Mucosa of descending colon (tissue), 3 donors: ENCODE data around the gene LRCH2. TPM values are rescaled to one million over a fixed set of nuclear protein-coding genes. Genes with fewer than 3 reads are reported as not detected.

Source experiments
- ATAC-seq: fragments of 200-7000 bp; cut with Tn5 transposase; one replicate; pipeline ENCODE4 v1.9.1; 2020; ENCODE audit warnings: mild to moderate bottlenecking, moderate library complexity
- DNase-seq, 3 donors: peaks; one replicate each; pipeline ENCODE4 v3.0.0-alpha.2; 2020
- H3K36me3 ChIP-seq: fragments of 200-600 bp; one replicate; pipeline ENCODE4 v1.8.0; 2021; ENCODE audit warnings: low read depth, mild to moderate bottlenecking
- H3K4me1 ChIP-seq: fragments of 200-600 bp; one replicate; pipeline ENCODE4 v1.8.0; 2021; ENCODE audit warnings: low read depth, mild to moderate bottlenecking
- H3K4me3 ChIP-seq: fragments of 200-600 bp; one replicate; pipeline ENCODE4 v1.8.0; 2021; ENCODE audit warnings: mild to moderate bottlenecking
- H3K9me3 ChIP-seq: fragments of 200-600 bp; one replicate; pipeline ENCODE4 v1.8.0; 2021; ENCODE audit warnings: mild to moderate bottlenecking
- CTCF ChIP-seq: fragments of 200-600 bp; IDR thresholded peaks from one replicate; pipeline ENCODE4 v1.8.0; 2022; ENCODE audit warnings: antibody characterized with exemption, mild to moderate bottlenecking
- intact Hi-C, 2 donors: fragments of 100-400 bp; cut with DNase I in 1 of 2; cut with micrococcal nuclease in 1 of 2; formaldehyde crosslinking; loops; one replicate each; pipeline versions ENCODE4 v1.11.0 to v1.11.1; 2022; cut with DNase I, micrococcal nuclease
- total RNA-seq, 3 donors: library from RNA; stranded (reverse); fragmentation: NEBNext Ultra II Directional in 2 of 3; extraction: Animal tissue kit (Norgen Biotek cat#: 25700) in 2 of 3; gene quantifications; one replicate each; pipeline versions ENCODE4 v1.2.1 to v1.2.4, GENCODE V29; 2021 to 2023
- donor health status: DM: no; HTN: no; CAD: no; lungs with moderate emphysema.
- donor health status: DM: no; HTN: no; CAD: no.
- donor health status: DM: no; HTN: yes; CAD: no.

Gene LRCH2
- total RNA-seq, 3 donors from 2014 or later = 0.43 to 13.2 (median 1.9) TPM

- Histone ChIP-seq H3K4me3 (no peak overlapping the region), H3K4me1 (no peaks in the 10 kb centered on the region), H3K36me3 (no peaks in the 10 kb centered on the region), H3K9me3 (no peaks in the 10 kb centered on the region)
- ATAC-seq = no peak
- intact Hi-C loops = no loop called here
- no peak for TF ChIP-seq CTCF
- DNase-seq = no peak
Measured at GRCh38 chrX:115089419-115089818, 144.5 kb downstream of the LRCH2 start.

GRCh38 chrX:115068896-115069295 lies 165.0 kb downstream of the LRCH2 start:
- H3K36me3 ChIP-seq = no peaks in the 10 kb centered on the region
- no peak for TF ChIP-seq CTCF
- intact Hi-C loops = no loop called here

GRCh38 chrX:115067812-115068211 lies 166.1 kb downstream of the LRCH2 start:
- no peak for ATAC-seq
- H3K4me1 ChIP-seq = no peaks in the 10 kb centered on the region
- H3K36me3 ChIP-seq = no peaks in the 10 kb centered on the region
- no peak overlapping the region for H3K4me3 ChIP-seq
- intact Hi-C loops = no loop called here
- no peak for DNase-seq
- no peak for TF ChIP-seq CTCF
- no peaks in the 10 kb centered on the region for H3K9me3 ChIP-seq

More at GRCh38 chrX:115068896-115069295, 165.0 kb downstream of the LRCH2 start:
- no peak overlapping the region for H3K4me3 ChIP-seq
- no peak for ATAC-seq
- H3K4me1 ChIP-seq = no peaks in the 10 kb centered on the region
- H3K9me3 ChIP-seq = no peaks in the 10 kb centered on the region
- no peak for DNase-seq

- TF ChIP-seq CTCF = no peak
- no peak overlapping the region for H3K4me3 ChIP-seq
- no peaks in the 10 kb centered on the region for H3K9me3 ChIP-seq
- no peaks in the 10 kb centered on the region for H3K36me3 ChIP-seq
- ATAC-seq (no peak), DNase-seq (no peak)
- intact Hi-C loops = no loop called here
- no peaks in the 10 kb centered on the region for H3K4me1 ChIP-seq
Measured at GRCh38 chrX:115065304-115065703, 168.6 kb downstream of the LRCH2 start.

Other genes with a start within 250 kb of the LRCH2 start
- gene IL13RA2, start 216.5 kb downstream of the LRCH2 start, total RNA-seq = under 1 TPM in 2 of 3 donors, not detected in 1; 0.22 to 0.35 TPM
- not detected for gene RBMXL3, start 44.7 kb downstream of the LRCH2 start, total RNA-seq
- gene LUZP4, start 55.6 kb upstream of the LRCH2 start, total RNA-seq = not detected